GM12864 (cell line): ENCODE measurements around the gene PDE2A.

ENCODE experiments used
- DNase-seq: peaks from one replicate; pipeline ENCODE4 v3.0.0-alpha.2; 2011; ENCODE audit warnings: low read depth
- H3K4me3 ChIP-seq: 2 replicates; pipeline ENCODE4 v1.5.1; 2011; ENCODE audit warnings: mild to moderate bottlenecking, low read depth, low read length, control low read depth
- TF ChIP-seq, protein P1 (sequence below): IDR thresholded peaks from 2 replicates; pipeline ENCODE4 v1.5.1; 2011; ENCODE audit warnings: low read depth, mild to moderate bottlenecking, moderate library complexity, low read length, control low read depth, inconsistent platforms; ENCODE audit errors: missing control alignments

Gene PDE2A

DNA sequence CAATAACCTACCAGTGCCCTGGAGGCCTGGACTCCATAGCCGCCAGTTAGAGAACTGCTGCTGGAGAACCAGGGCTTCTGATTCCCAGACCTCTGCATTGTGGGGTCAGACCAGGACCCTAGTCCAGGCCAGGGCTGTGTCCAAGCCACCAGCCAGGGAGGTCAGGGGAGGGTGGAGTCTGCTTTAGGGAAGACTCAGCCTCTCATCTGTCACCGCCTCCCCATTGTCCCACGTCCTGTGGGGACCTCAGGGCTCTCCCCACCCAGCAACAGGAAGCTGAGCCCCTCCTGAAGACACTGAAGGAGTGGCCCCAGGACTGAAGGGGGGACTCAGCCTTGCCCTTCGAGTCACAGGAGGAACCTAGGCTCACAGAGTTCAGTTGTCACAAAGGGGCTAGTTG is 41.2 kb downstream of the PDE2A start:
- TF ChIP-seq, protein P1, sequence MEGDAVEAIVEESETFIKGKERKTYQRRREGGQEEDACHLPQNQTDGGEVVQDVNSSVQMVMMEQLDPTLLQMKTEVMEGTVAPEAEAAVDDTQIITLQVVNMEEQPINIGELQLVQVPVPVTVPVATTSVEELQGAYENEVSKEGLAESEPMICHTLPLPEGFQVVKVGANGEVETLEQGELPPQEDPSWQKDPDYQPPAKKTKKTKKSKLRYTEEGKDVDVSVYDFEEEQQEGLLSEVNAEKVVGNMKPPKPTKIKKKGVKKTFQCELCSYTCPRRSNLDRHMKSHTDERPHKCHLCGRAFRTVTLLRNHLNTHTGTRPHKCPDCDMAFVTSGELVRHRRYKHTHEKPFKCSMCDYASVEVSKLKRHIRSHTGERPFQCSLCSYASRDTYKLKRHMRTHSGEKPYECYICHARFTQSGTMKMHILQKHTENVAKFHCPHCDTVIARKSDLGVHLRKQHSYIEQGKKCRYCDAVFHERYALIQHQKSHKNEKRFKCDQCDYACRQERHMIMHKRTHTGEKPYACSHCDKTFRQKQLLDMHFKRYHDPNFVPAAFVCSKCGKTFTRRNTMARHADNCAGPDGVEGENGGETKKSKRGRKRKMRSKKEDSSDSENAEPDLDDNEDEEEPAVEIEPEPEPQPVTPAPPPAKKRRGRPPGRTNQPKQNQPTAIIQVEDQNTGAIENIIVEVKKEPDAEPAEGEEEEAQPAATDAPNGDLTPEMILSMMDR: no peak
- no peak overlapping the region for H3K4me3 ChIP-seq
- no peak for DNase-seq

DNA sequence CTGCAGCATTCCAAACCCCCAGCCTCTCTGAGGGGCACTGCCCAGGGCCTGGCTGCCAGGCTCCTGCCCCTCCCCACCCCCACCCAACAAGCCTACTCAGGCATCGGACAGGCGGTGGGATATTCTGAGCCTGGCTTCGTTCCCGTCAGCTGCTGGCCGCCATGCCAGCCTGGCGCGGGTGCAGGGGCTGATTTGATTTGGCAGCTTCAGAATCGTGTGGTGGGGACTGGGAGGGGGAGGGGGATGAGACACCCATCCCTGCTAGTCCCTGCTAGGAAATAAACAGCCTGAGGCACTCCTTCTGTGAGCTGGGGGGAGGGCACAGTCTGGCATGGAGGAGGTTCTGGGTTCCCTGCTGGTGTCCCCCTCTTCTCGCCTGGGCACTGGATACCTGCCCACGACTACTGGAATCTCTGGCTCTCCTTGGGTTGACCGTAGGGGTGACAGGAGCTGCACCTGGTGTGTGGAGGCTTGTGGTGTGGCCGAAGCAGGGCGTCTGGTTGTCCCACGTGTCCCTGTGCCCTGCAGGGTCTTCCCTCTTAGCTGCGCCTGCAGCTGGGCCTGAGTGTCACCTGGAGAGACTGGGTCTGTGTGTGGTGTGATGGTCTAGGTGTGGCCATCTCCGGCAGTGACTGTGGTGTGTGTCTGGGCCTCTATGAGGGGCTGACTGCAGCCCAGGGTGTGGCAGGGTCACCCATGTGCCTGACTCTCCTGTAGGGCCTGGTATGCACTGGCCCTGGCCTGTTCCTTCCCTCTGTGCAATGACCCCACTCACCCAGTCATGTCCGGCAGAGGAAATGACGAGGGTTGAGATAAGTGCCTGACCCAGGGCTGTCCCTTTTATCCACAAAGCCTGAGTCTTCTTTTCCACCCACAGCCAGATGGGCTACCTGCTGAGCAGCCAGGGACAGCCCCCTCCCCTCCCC is 42.2 kb downstream of the PDE2A start:
- TF ChIP-seq, protein P1: no peak
- no peak for DNase-seq

DNA sequence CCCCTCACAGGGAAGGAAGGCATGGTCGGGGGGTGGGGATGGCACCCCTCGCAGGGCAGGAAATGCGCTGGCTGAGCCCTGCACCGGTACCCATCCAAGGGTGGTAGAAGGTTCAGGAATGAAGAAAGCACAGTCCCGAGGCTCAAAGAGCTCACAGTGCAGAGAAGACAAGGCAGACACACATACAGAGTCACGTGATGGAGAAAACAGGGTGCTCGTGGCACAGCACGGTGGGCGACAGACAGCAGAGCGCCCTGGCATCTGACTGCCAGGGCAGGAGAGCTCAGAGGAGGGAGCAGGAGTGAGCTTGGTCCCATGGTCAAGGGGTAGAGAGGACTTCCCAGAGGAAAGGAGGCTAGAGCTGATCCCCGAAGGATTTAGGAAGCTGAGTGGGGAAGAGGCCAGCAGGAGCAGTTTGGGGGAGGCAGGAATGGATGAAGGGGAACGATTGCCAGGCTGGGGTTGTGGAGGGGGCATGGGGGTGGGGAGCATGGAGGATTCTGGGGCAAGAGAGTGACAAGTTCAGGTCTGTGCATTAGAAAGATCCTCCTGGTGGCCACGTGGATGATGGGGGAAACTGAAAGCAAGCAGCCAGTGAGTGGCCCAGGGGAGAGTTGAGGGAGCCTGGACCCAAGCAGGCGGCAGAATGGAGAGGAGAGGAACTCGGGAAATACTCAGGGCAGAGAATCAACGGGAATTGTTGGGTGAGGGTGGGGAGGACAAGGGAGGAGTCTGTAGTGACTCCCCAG is 43.9 kb downstream of the PDE2A start:
- TF ChIP-seq, protein P1: no peak
- no peak for DNase-seq
- no peak overlapping the region for H3K4me3 ChIP-seq

More for the DNA sequence above, 42.2 kb downstream of the PDE2A start:
- no peak overlapping the region for H3K4me3 ChIP-seq

DNA sequence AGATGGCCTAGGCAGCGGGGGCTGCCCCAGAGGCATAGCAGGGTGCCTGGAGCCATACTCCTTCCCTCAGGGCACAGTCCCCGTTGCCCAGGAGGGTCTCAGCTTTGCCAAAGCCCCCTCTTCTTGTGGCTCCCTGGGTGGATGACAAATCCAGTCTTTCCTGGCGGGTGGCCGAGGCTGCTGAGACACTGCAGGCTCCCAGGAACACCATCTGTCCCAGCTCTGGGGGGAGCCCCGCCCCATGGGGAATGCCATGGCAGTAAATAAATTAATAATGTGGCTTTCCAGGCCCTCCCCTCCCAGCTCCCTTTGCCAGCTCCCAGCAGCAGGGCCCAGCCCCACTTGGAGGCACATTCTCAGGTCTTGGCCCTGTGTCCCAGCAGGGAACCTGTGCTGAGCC is 45.0 kb downstream of the PDE2A start:
- TF ChIP-seq, protein P1: no peak
- no peak for DNase-seq
- H3K4me3 ChIP-seq: no peak overlapping the region

DNA sequence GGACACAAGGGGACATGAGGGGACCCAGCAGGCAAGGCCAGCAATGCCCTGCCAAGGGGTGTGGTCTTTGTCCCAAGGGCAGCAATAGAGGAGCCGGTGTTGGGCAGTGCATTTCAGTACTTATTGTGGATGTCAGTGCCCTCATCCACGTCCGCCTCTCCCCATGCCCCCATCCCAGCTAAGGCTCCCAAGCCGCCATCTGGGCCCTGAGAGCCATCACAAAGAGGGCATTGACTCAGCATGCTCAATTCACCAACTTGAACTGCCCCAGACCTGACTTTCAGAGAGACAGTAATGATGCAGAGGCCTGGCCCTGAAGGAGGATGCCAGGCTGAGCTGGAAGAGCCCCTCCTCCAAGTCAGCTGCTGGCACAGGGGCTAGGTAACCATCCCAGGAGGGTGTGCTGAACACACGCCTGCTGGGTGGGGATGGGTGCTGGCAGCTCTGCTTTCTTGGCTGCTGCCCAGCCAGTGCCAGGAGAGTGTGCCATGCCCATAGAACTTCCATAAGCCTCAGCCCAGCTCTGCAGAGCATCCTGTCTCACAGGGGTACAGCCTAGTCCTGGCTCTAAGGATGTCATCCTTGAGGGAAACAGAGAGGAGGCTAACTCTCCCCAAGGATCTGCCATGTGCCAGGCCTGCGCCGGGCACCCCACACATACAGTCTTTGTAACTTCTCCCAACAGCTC is 46.5 kb downstream of the PDE2A start:
- no peak for DNase-seq
- no peak overlapping the region for H3K4me3 ChIP-seq
- TF ChIP-seq, protein P1: no peak

DNA sequence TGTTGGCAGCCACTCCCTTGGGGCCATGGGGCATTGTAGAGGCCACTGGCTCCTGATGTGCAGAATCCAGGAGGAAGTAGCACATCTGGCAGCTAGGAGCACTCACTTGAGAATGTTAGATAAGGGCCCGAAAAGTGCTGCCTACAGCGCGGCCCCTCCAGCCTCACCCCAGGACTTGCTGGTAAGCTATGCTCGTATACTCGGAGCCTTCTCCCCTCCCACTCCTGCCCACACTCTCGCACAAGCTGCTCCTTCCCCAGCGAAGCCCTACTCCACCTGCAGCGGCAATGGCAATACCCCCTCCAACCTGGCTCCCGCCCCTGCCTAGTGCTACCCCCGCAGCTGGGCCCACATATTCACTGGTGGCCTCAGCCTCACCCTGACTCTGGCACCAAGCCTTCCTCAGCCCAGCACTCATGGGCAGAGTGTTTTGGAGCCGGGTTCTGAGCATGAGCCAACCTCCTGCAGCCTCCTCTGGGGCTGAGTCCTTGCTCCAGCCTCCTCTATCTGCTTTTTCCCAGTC is 47.7 kb downstream of the PDE2A start:
- no peak for DNase-seq
- TF ChIP-seq, protein P1: no peak
- no peak overlapping the region for H3K4me3 ChIP-seq
